ENCODE results near the gene SLC9C1.

SLC9C1 gene

GRCh38 chr3:112128843-112129727 lies 164.9 kb downstream of the SLC9C1 start:
- no peak for DNase-seq

GRCh38 chr3:112127522-112128494 lies 166.2 kb downstream of the SLC9C1 start:
- DNase-seq: no peak

GRCh38 chr3:112126511-112126911 lies 167.5 kb downstream of the SLC9C1 start:
- no peak for DNase-seq

GRCh38 chr3:112124907-112125607 lies 169.0 kb downstream of the SLC9C1 start:
- DNase-seq: peak; percentile 38

GRCh38 chr3:112123548-112123947 lies 170.5 kb downstream of the SLC9C1 start:
- no peak for DNase-seq

- no peak for DNase-seq
Observed at GRCh38 chr3:112122870-112123269, 171.1 kb downstream of the SLC9C1 start.

- no peak for DNase-seq
Observed at GRCh38 chr3:112121577-112122547, 172.2 kb downstream of the SLC9C1 start.

GRCh38 chr3:112119962-112120836 lies 173.8 kb downstream of the SLC9C1 start:
- no peak for DNase-seq

GRCh38 chr3:112117841-112118571 lies 176.0 kb downstream of the SLC9C1 start:
- no peak for DNase-seq

GRCh38 chr3:112117415-112117814 lies 176.6 kb downstream of the SLC9C1 start:
- DNase-seq: no peak

- DNase-seq: no peak
Observed at GRCh38 chr3:112116748-112117186, 177.2 kb downstream of the SLC9C1 start.

- no peak for DNase-seq
Observed at GRCh38 chr3:112115806-112116383, 178.1 kb downstream of the SLC9C1 start.

- DNase-seq: no peak
Observed at GRCh38 chr3:112115161-112115739, 178.8 kb downstream of the SLC9C1 start.

- DNase-seq: no peak
Observed at GRCh38 chr3:112114576-112115160, 179.3 kb downstream of the SLC9C1 start.

GRCh38 chr3:112111785-112112402 lies 182.1 kb downstream of the SLC9C1 start:
- DNase-seq: peak; percentile 55

- no peak for DNase-seq
Observed at GRCh38 chr3:112109322-112109721, 184.7 kb downstream of the SLC9C1 start.

GRCh38 chr3:112104774-112105173 lies 189.2 kb downstream of the SLC9C1 start:
- no peak for DNase-seq

GRCh38 chr3:112101916-112102315 lies 192.1 kb downstream of the SLC9C1 start:
- DNase-seq: no peak
